GM18526 (cell line): ENCODE data around the gene NEXMIF.

Source experiments
- POLR2A ChIP-seq: IDR thresholded peaks from 3 replicates; pipeline ENCODE4 v1.6.1; 2011; ENCODE audit not compliant: insufficient read length; ENCODE audit errors: extremely low read depth

Gene NEXMIF

GRCh38 chrX:74814681-74815080 is 110.6 kb downstream of the NEXMIF start:
- TF ChIP-seq POLR2A: no peak

GRCh38 chrX:74804574-74804973 is 120.7 kb downstream of the NEXMIF start:
- no peak for TF ChIP-seq POLR2A

- no peak for TF ChIP-seq POLR2A
Observed at GRCh38 chrX:74800062-74800461, 125.2 kb downstream of the NEXMIF start.

GRCh38 chrX:74797338-74797887 is 127.8 kb downstream of the NEXMIF start:
- TF ChIP-seq POLR2A: no peak

GRCh38 chrX:74788545-74789086 is 136.6 kb downstream of the NEXMIF start:
- TF ChIP-seq POLR2A: no peak

- TF ChIP-seq POLR2A: no peak
Observed at GRCh38 chrX:74784629-74785028, 140.6 kb downstream of the NEXMIF start.

GRCh38 chrX:74781507-74782034 is 143.7 kb downstream of the NEXMIF start:
- TF ChIP-seq POLR2A: no peak

GRCh38 chrX:74779175-74779574 is 146.1 kb downstream of the NEXMIF start:
- TF ChIP-seq POLR2A: no peak

GRCh38 chrX:74774988-74775387 is 150.3 kb downstream of the NEXMIF start:
- TF ChIP-seq POLR2A: no peak

GRCh38 chrX:74736450-74736849 is 188.8 kb downstream of the NEXMIF start:
- no peak for TF ChIP-seq POLR2A

GRCh38 chrX:74705269-74705668 is 220.0 kb downstream of the NEXMIF start:
- no peak for TF ChIP-seq POLR2A

- no peak for TF ChIP-seq POLR2A
Observed at GRCh38 chrX:74684466-74684865, 240.8 kb downstream of the NEXMIF start.
